K562 (cell line): ENCODE measurements around the gene SEC61A2.

ENCODE experiments used
- CREB5 ChIP-seq: fragments of 250-450 bp; sonication (Bioruptor Pico); IDR thresholded peaks from 2 replicates; pipeline ENCODE4 v1.5.0; 2020; ENCODE audit warnings: mild to moderate bottlenecking
- CTCF ChIP-seq, 3 experiments: IDR thresholded peaks in 2 of 3; conservative IDR thresholded peaks in 1 of 3; 2 replicates each; pipeline ENCODE4 v1.5.1; 2011 to 2012; ENCODE audit warnings: low read length in 3 of 3, mild to moderate bottlenecking in 3 of 3, control low read depth in 2 of 3, improper control_type of control experiment in 1 of 3, inconsistent platforms in 1 of 3, low read depth in 1 of 3, mixed read lengths in 1 of 3, moderate library complexity in 1 of 3; ENCODE audit not compliant: insufficient read depth in 2 of 3
- FOXP1 ChIP-seq: sonication (generic); formaldehyde crosslinking; IDR thresholded peaks from 2 replicates; pipeline ENCODE4 v1.8.0; 2022; ENCODE audit warnings: mild to moderate bottlenecking, missing genetic modification reagents
- HNRNPUL1 ChIP-seq: fragments of 200-400 bp; formaldehyde crosslinking; IDR thresholded peaks from 2 replicates; pipeline ENCODE4 v1.6.1; 2017; ENCODE audit warnings: low read length
- NEUROD1 ChIP-seq: fragments of 150-350 bp; IDR thresholded peaks from 2 replicates; pipeline ENCODE4 v1.6.1; 2014; ENCODE audit warnings: borderline replicate concordance, low read length, low read depth; ENCODE audit not compliant: partially characterized antibody
- PRMT5 ChIP-seq: sonication (generic); formaldehyde crosslinking; IDR thresholded peaks from 2 replicates; pipeline ENCODE4 v1.5.0; 2020; ENCODE audit warnings: missing genetic modification reagents
- STAT5A ChIP-seq: IDR thresholded peaks from 2 replicates; pipeline ENCODE4 v1.6.1; 2012; ENCODE audit warnings: low read length, inconsistent platforms, borderline replicate concordance
- TARDBP ChIP-seq: fragments of 450-650 bp; IDR thresholded peaks from 2 replicates; pipeline ENCODE4 v1.6.1; 2016
- ZNF121 ChIP-seq: sonication (generic); formaldehyde crosslinking; conservative IDR thresholded peaks from 2 replicates; pipeline ENCODE4 v1.8.0; 2022; ENCODE audit warnings: missing genetic modification reagents

GRCh38 chr10:12162927-12163326, 33.5 kb downstream of the SEC61A2 start:
- TF ChIP-seq PRMT5 (no peak), NEUROD1 (no peak), CTCF (IDR thresholded peaks at IDR 0.05 in 2 of 3, conservative IDR thresholded peaks at IDR 0.05 in 1 of 3; ENCODE audit: insufficient read depth in 2 of 3, low read depth in 1 of 3, low read length in 3 of 3) (no peak), CREB5 (CRISPR knock-in tag) (no peak), TARDBP (no peak), HNRNPUL1 (no peak), FOXP1 (no peak), ZNF121 (CRISPR knock-in tag) (no peak), STAT5A (no peak)
